GM12878 (cell line): ENCODE results near the gene LATS2. TPM values are rescaled to one million over a fixed set of nuclear protein-coding genes. Genes with fewer than 3 reads are reported as not detected.
"Not testable (repeated sequence)": the region's sequence is repeated elsewhere in the genome, so short reads cannot be mapped to it uniquely, and the experiment has no call there.

Experiments
- ATAC-seq: fragments of 200-7000 bp; cut with Tn5 transposase; 3 replicates; pipeline ENCODE4 v1.9.1; 2020; ENCODE audit warnings: mild to moderate bottlenecking, moderate library complexity
- BruUV-seq: library from RNA; stranded (reverse); fragments of 400-500 nt; replicated peaks from 2 replicates; lab custom pipeline; 2021; lab: Mats Ljungman, UMichigan
- CTCF ChIA-PET: fragments of 300-600 bp; sonication (Branson Sonifier 250); formaldehyde crosslinking; extraction: SDS; loops from one replicate; lab custom pipeline; 2021; ENCODE audit warnings: inconsistent platforms; lab: Yijun Ruan, JAX
- POLR2A ChIA-PET: fragments of 350-600 bp; formaldehyde crosslinking; extraction: SDS; loops from one replicate; lab custom pipeline; 2021; ENCODE audit warnings: inconsistent platforms; lab: Charles Lee
- RAD21 ChIA-PET: fragments of 300-600 bp; sonication (Branson Sonifier 250); formaldehyde crosslinking; loops from one replicate; lab custom pipeline; 2023; ENCODE audit warnings: antibody characterized with exemption; ENCODE audit not compliant: unreplicated experiment; lab: Charles Lee
- SMC1A ChIA-PET: fragments of 300-600 bp; sonication (Branson Sonifier 250); formaldehyde crosslinking; loops from one replicate; lab custom pipeline; 2023; ENCODE audit not compliant: unreplicated experiment, uncharacterized antibody; lab: Charles Lee
- DNase-seq: peaks from one replicate; pipeline ENCODE4 v3.0.0-alpha.2; 2011; ENCODE audit warnings: low read depth, low spot score
- FAIRE-seq: peaks from 3 replicates; lab custom pipeline; 2011; peaks lifted over from hg19 to GRCh38; lab: Jason Lieb, UNC
- H2AFZ ChIP-seq: 2 replicates; pipeline ENCODE4 v1.6.0; 2011; ENCODE audit warnings: low read depth, low read length, control low read depth; ENCODE audit not compliant: control insufficient read depth
- H3K27ac ChIP-seq: 2 replicates; pipeline ENCODE4 v1.5.1; 2011; ENCODE audit warnings: control low read depth; ENCODE audit not compliant: control insufficient read depth, insufficient read depth
- H3K27me3 ChIP-seq, 2 experiments: replicated peaks in 1 of 2; 2 replicates each; pipeline versions ENCODE4 v1.6.0 to v1.6.1; 2011; ENCODE audit warnings: low read length in 1 of 2; ENCODE audit not compliant: control insufficient read depth in 2 of 2, insufficient read depth in 2 of 2
- H3K36me3 ChIP-seq, 2 experiments: 2 replicates each; pipeline ENCODE4 v1.5.1; 2011; ENCODE audit warnings: low read length in 1 of 2; ENCODE audit not compliant: control insufficient read depth in 2 of 2, insufficient read depth in 2 of 2
- H3K4me1 ChIP-seq: 2 replicates; pipeline ENCODE4 v1.6.1; 2011; ENCODE audit warnings: mild to moderate bottlenecking, low read length, moderate library complexity, mixed read lengths; ENCODE audit not compliant: control insufficient read depth, insufficient read depth
- H3K4me2 ChIP-seq: 2 replicates; pipeline ENCODE4 v1.6.0; 2011; ENCODE audit warnings: control low read depth; ENCODE audit not compliant: control insufficient read depth, insufficient read depth
- H3K4me3 ChIP-seq: fragments of 200-600 bp; sonication (generic); 2 replicates; pipeline ENCODE4 v1.5.1; 2016
- H3K79me2 ChIP-seq: 2 replicates; pipeline ENCODE4 v1.6.0; 2011; ENCODE audit warnings: low read length; ENCODE audit not compliant: control insufficient read depth, insufficient read depth
- H3K9ac ChIP-seq: 2 replicates; pipeline ENCODE4 v1.8.0; 2011; ENCODE audit warnings: low read length, control low read depth, mixed read lengths; ENCODE audit not compliant: control insufficient read depth, insufficient read depth
- H3K9me3 ChIP-seq: replicated peaks from 3 replicates; pipeline ENCODE4 v1.5.1; 2011; ENCODE audit warnings: mild to moderate bottlenecking, low read length; ENCODE audit not compliant: control insufficient read depth, insufficient read depth
- H4K20me1 ChIP-seq: 2 replicates; pipeline ENCODE4 v1.6.0; 2011; ENCODE audit not compliant: control insufficient read depth, insufficient read depth
- POLR2AphosphoS5 ChIP-seq: IDR thresholded peaks from 2 replicates; pipeline ENCODE4 v1.6.1; 2011; ENCODE audit warnings: mild to moderate bottlenecking, low read length, inconsistent platforms
- SUPT20H ChIP-seq: IDR thresholded peaks from 2 replicates; pipeline ENCODE4 v1.6.1; 2011; ENCODE audit warnings: low read depth, mild to moderate bottlenecking, low read length, moderate library complexity, borderline replicate concordance; ENCODE audit not compliant: control insufficient read depth
- ZNF384 ChIP-seq: IDR thresholded peaks from 2 replicates; pipeline ENCODE4 v1.6.1; 2012; ENCODE audit warnings: low read depth, mild to moderate bottlenecking, low read length, improper control_type of control experiment, borderline replicate concordance
- WGBS: methylation state at CpG from one replicate; pipeline ENCODE4 v1.1.6; 2016; ENCODE audit warnings: low lambda C conversion rate; ENCODE audit not compliant: insufficient replicate concordance, insufficient coverage; ENCODE audit errors: missing lambda C conversion rate; 5-methylcytosine and 5-hydroxymethylcytosine counted together
- in situ Hi-C: fragments of 300-500 bp; cut with MboI; formaldehyde crosslinking; loops from 9 replicates; pipeline ENCODE4 v1.14.3; 2018; ENCODE audit warnings: mixed read lengths
- intact Hi-C: fragments of 100-400 bp; cut with micrococcal nuclease; formaldehyde crosslinking; loops from one replicate; pipeline ENCODE4 v1.14.2; 2022; ENCODE audit not compliant: unreplicated experiment
- polyA plus RNA-seq, 11 experiments: library from polyadenylated mRNA; depleted of rRNA in 4 of 11; unstranded in 6 of 11; stranded (reverse) in 5 of 11; fragments of >200 nt; fragmentation: Nextera tagmentation in 4 of 11; fragmentation: Illumina TruSeq in 1 of 11; extraction: Ambion mirVana in 4 of 11; extraction: Trizol in 1 of 11; gene quantifications; 1 replicate in 1 of 11; 2 replicates in 10 of 11; pipeline versions ENCODE4 v1.2.1 to v1.2.3, GENCODE V29; 2011 to 2016; ENCODE audit warnings: inconsistent platforms in 2 of 11, missing spikeins in 2 of 11, low read depth in 1 of 11
- total RNA-seq, 4 experiments: library from RNA; depleted of rRNA in 3 of 4; stranded (reverse); fragments of >200 nt in 3 of 4; fragmentation: Illumina TruSeq in 1 of 4; extraction: Trizol in 1 of 4; gene quantifications; 2 replicates each; pipeline versions ENCODE4 v1.2.1 to v1.2.3, GENCODE V29; 2013 to 2021
- TF ChIP-seq, protein P1 (sequence below): fragments of 450-650 bp; IDR thresholded peaks from 2 replicates; pipeline ENCODE4 v1.6.1; 2016; ENCODE audit warnings: mild to moderate bottlenecking, moderate library complexity, borderline replicate concordance
- TF ChIP-seq, protein P2 (sequence below): IDR thresholded peaks from 2 replicates; pipeline ENCODE4 v1.6.1; 2012; ENCODE audit warnings: low read length, inconsistent platforms
- TF ChIP-seq, protein P3 (sequence below): fragments of 450-650 bp; formaldehyde crosslinking; IDR thresholded peaks from 2 replicates; pipeline ENCODE4 v1.4.0; 2022; ENCODE audit warnings: mild to moderate bottlenecking, moderate library complexity

Gene LATS2
- total and polyA plus RNA-seq, 10 of the 15 experiments (the other 5 are each of a cell fraction or from before 2014, with no cell fraction given), result 0.90 to 7.8 (median 2.0) TPM

DNA sequence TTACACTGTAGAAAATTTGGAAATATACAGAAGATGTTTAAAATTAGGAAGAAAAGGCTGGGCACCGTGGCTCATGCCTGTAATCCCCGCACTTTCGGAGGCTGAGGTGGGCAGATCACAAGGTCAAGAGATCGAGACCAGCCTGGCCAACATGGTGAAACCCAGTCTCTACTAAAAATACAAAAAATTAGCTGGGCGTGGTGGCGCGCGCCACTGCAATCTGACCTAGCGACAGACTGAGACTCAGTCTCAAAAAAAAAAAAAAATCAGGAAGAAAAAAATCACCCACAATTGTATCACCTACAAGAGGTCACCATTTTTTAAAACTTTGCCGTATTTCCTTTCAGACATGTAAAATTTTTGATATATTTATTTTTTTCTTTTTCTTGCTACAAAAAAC is 120.9 kb downstream of the LATS2 start:
- 74% methylated on average over 10 of the region's 10 CpGs for WGBS
- H3K27ac ChIP-seq, ATAC-seq, RAD21 ChIA-PET, H3K4me1 ChIP-seq, H3K9ac ChIP-seq, H4K20me1 ChIP-seq, H3K79me2 ChIP-seq, H3K4me3 ChIP-seq, POLR2A ChIA-PET, H2AFZ ChIP-seq, H3K36me3 ChIP-seq, H3K9me3 ChIP-seq, FAIRE-seq, H3K27me3 ChIP-seq, H3K4me2 ChIP-seq, BruUV-seq, DNase-seq: not testable (repeated sequence)
- ChIA-PET CTCF (interaction anchor here (0.5 to 4.0 kb wide), 2 partner anchors 240 to 537 kb away, joined by 3 to 51 read pairs; no protein-coding TSS in a partner anchor), SMC1A (interaction anchor here (1.0 kb wide), 1 partner anchor 237 kb away, joined by 3 read pairs; no protein-coding TSS in a partner anchor)
- in situ Hi-C loops, result loop anchor here (5.0 to 25.0 kb wide), 3 partner anchors 237 to 1847 kb away; partner anchors contain the start of genes MRPL57 and SKA3
- intact Hi-C loops, result loop anchor here (5.0 to 10.0 kb wide), 4 partner anchors 134 to 1857 kb away; no protein-coding TSS in a partner anchor

DNA sequence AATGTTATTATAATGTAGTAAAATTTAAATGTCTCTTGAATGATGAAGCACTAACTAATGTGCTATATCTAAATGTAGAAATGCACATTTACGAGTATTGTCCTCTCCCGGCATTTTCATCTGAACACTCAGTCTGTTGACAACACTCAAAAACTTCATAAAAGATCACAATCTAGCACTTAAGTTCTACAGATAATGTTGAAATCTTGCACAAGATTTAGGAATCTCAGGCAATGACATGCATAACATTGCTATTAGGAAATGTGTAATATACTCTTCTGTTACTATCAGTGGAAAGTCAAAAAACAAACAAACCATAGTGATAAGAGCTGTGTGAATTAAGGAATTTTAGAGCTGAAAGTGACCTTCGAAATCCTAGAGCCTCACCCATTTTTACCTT is 121.3 kb downstream of the LATS2 start:
- no peak for ATAC-seq
- H3K9ac ChIP-seq, result no peak overlapping the region
- WGBS, result 61% methylated on average over 3 of the region's 3 CpGs
- BruUV-seq, result no TSS peak
- no peak overlapping the region for H2AFZ ChIP-seq
- CTCF ChIA-PET, result interaction anchor here (0.5 kb wide), 1 partner anchor 240 kb away, joined by 3 read pairs; no protein-coding TSS in a partner anchor
- H3K79me2 ChIP-seq, result no peaks in the 10 kb centered on the region
- intact Hi-C loops, result loop anchor here (5.0 to 10.0 kb wide), 4 partner anchors 135 to 1857 kb away; no protein-coding TSS in a partner anchor
- RAD21 ChIA-PET, result no interaction called here
- H3K27me3 ChIP-seq, result no peaks in the 10 kb centered on the region
- H3K4me2 ChIP-seq, result no peak overlapping the region
- DNase-seq, result no peak
- POLR2A ChIA-PET, result no interaction called here
- H3K4me3 ChIP-seq, result no peak overlapping the region
- H4K20me1 ChIP-seq, result no peaks in the 10 kb centered on the region
- H3K36me3 ChIP-seq, result no peaks in the 10 kb centered on the region
- H3K4me1 ChIP-seq, result no peaks in the 10 kb centered on the region
- in situ Hi-C loops, result loop anchor here (5.0 to 25.0 kb wide), 3 partner anchors 237 to 1847 kb away; partner anchors contain the start of genes MRPL57 and SKA3
- no peaks in the 10 kb centered on the region for H3K9me3 ChIP-seq
- no peak for FAIRE-seq
- SMC1A ChIA-PET, result interaction anchor here (1.0 kb wide), 1 partner anchor 238 kb away, joined by 3 read pairs; no protein-coding TSS in a partner anchor
- H3K27ac ChIP-seq, result no peak overlapping the region
- TF ChIP-seq POLR2AphosphoS5 (no peak), ZNF384 (no peak), SUPT20H (no peak)
- TF ChIP-seq, protein P1, sequence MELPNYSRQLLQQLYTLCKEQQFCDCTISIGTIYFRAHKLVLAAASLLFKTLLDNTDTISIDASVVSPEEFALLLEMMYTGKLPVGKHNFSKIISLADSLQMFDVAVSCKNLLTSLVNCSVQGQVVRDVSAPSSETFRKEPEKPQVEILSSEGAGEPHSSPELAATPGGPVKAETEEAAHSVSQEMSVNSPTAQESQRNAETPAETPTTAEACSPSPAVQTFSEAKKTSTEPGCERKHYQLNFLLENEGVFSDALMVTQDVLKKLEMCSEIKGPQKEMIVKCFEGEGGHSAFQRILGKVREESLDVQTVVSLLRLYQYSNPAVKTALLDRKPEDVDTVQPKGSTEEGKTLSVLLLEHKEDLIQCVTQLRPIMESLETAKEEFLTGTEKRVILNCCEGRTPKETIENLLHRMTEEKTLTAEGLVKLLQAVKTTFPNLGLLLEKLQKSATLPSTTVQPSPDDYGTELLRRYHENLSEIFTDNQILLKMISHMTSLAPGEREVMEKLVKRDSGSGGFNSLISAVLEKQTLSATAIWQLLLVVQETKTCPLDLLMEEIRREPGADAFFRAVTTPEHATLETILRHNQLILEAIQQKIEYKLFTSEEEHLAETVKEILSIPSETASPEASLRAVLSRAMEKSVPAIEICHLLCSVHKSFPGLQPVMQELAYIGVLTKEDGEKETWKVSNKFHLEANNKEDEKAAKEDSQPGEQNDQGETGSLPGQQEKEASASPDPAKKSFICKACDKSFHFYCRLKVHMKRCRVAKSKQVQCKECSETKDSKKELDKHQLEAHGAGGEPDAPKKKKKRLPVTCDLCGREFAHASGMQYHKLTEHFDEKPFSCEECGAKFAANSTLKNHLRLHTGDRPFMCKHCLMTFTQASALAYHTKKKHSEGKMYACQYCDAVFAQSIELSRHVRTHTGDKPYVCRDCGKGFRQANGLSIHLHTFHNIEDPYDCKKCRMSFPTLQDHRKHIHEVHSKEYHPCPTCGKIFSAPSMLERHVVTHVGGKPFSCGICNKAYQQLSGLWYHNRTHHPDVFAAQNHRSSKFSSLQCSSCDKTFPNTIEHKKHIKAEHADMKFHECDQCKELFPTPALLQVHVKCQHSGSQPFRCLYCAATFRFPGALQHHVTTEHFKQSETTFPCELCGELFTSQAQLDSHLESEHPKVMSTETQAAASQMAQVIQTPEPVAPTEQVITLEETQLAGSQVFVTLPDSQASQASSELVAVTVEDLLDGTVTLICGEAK, result no peak
- TF ChIP-seq, protein P2, sequence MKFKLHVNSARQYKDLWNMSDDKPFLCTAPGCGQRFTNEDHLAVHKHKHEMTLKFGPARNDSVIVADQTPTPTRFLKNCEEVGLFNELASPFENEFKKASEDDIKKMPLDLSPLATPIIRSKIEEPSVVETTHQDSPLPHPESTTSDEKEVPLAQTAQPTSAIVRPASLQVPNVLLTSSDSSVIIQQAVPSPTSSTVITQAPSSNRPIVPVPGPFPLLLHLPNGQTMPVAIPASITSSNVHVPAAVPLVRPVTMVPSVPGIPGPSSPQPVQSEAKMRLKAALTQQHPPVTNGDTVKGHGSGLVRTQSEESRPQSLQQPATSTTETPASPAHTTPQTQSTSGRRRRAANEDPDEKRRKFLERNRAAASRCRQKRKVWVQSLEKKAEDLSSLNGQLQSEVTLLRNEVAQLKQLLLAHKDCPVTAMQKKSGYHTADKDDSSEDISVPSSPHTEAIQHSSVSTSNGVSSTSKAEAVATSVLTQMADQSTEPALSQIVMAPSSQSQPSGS, result no peak
- TF ChIP-seq, protein P3, sequence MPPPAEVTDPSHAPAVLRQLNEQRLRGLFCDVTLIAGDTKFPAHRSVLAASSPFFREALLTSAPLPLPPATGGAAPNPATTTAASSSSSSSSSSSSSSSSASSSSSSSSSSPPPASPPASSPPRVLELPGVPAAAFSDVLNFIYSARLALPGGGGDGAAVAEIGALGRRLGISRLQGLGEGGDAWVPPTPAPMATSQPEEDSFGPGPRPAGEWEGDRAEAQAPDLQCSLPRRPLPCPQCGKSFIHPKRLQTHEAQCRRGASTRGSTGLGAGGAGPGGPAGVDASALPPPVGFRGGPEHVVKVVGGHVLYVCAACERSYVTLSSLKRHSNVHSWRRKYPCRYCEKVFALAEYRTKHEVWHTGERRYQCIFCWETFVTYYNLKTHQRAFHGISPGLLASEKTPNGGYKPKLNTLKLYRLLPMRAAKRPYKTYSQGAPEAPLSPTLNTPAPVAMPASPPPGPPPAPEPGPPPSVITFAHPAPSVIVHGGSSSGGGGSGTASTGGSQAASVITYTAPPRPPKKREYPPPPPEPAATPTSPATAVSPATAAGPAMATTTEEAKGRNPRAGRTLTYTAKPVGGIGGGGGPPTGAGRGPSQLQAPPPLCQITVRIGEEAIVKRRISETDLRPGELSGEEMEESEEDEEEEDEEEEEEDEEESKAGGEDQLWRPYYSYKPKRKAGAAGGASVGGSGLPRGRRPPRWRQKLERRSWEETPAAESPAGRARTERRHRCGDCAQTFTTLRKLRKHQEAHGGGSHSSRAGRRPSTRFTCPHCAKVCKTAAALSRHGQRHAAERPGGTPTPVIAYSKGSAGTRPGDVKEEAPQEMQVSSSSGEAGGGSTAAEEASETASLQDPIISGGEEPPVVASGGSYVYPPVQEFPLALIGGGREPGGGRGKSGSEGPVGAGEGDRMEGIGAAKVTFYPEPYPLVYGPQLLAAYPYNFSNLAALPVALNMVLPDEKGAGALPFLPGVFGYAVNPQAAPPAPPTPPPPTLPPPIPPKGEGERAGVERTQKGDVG (CRISPR knock-in tag), result no peak
